ENCODE results near the gene IGF2R. TPM values are rescaled to one million over a fixed set of nuclear protein-coding genes. Genes with fewer than 3 reads are reported as not detected.

Gene IGF2R
- total and polyA plus RNA-seq, 2 of the 13 experiments (the other 11 are each of a cell fraction or from before 2014, with no cell fraction given) = 38.3 to 70.0 TPM

- peak; percentile 81 for TF ChIP-seq RERE (CRISPR knock-in tag; IDR thresholded peaks at IDR 0.05; ENCODE audit: low read depth)
- TF ChIP-seq ZBTB26 (CRISPR knock-in tag; IDR thresholded peaks at IDR 0.05; ENCODE audit: borderline replicate concordance) = no peak
- no peak for TF ChIP-seq ZNF138 (CRISPR knock-in tag; IDR thresholded peaks at IDR 0.05; ENCODE audit: low read depth)
- peak; percentile 39; the same call in 1 of the 2 replicates for TF ChIP-seq ZFP36L1 (CRISPR knock-in tag; IDR thresholded peaks at IDR 0.05)
- TF ChIP-seq SKIL (CRISPR knock-in tag; IDR thresholded peaks at IDR 0.05; ENCODE audit: borderline replicate concordance) = peak; percentile 83; the same call in 1 of the 2 replicates
- no peak for TF ChIP-seq ZC3H4 (CRISPR knock-in tag; IDR thresholded peaks at IDR 0.05; ENCODE audit: borderline replicate concordance)
- TF ChIP-seq MEIS2 (CRISPR knock-in tag; IDR thresholded peaks at IDR 0.05) = peak; percentile 85; the same call in 1 of the 2 replicates
- TF ChIP-seq ZBTB4 (CRISPR knock-in tag; IDR thresholded peaks at IDR 0.05; ENCODE audit: borderline replicate concordance) = peak; percentile 96
- TF ChIP-seq HMGXB4 (CRISPR knock-in tag; IDR thresholded peaks at IDR 0.05; ENCODE audit: borderline replicate concordance in 1 of 2, low read depth in 1 of 2) = peak in 1 of 2 experiments; percentile 51; a peak in 1 of 4 replicates
- 0 out of 2 replicates have a peak, but pooled peaks have one; percentile 28 for TF ChIP-seq AKAP8 (CRISPR knock-in tag; IDR thresholded peaks at IDR 0.05)
- 0 out of 2 replicates have a peak, but pooled peaks have one; percentile 35 for TF ChIP-seq ZSCAN20 (CRISPR knock-in tag; IDR thresholded peaks at IDR 0.05; ENCODE audit: borderline replicate concordance)
Observed at GRCh38 chr6:160137130-160137988, 168.5 kb downstream of the IGF2R start (continued).

All from HepG2 (cell line).